ENCODE results near the gene MXI1.

MXI1 gene

GRCh38 chr10:110207011-110207804 lies at the start of gene MXI1:
MXI1 (plus strand) TSS chr10:110207605; CDS start chr10:110207809, 204 bp downstream.
- peaks cover 12% of the 10 kb centered on the region for H3K4me1 ChIP-seq
- H3K36me3 ChIP-seq (replicated peaks): no peaks in the 10 kb centered on the region
- peak; percentile 87 to 90 for DNase-seq (ENCODE audit: low spot score in 2 of 2)
- H3K27me3 ChIP-seq (ENCODE audit: low read depth): no peaks in the 10 kb centered on the region
- no peaks in the 10 kb centered on the region for H3K9me3 ChIP-seq
- in situ Hi-C loops (cut with MboI; ENCODE audit: low sequenced_read_pairs): loop anchor here (5.0 kb wide), 1 partner anchor 55 kb away; no protein-coding TSS in a partner anchor
- H3K4me3 ChIP-seq: peak within 1 kb of the TSS; percentile 65

- no peak for DNase-seq (ENCODE audit: low spot score in 2 of 2)
- Histone ChIP-seq H3K4me1 (peaks cover 8% of the 10 kb centered on the region), H3K9me3 (no peaks in the 10 kb centered on the region), H3K36me3 (replicated peaks) (no peaks in the 10 kb centered on the region), H3K27me3 (ENCODE audit: low read depth) (no peaks in the 10 kb centered on the region), H3K4me3 (no peak overlapping the region)
- in situ Hi-C loops (cut with MboI; ENCODE audit: low sequenced_read_pairs): no loop called here
These were observed 49.1 kb upstream of the MXI1 start for GRCh38 chr10:110158051-110159005.

GRCh38 chr10:110160081-110160480 lies 47.3 kb upstream of the MXI1 start:
- in situ Hi-C loops (cut with MboI; ENCODE audit: low sequenced_read_pairs): no loop called here
- Histone ChIP-seq H3K27me3 (ENCODE audit: low read depth) (no peaks in the 10 kb centered on the region), H3K4me1 (peaks cover 19% of the 10 kb centered on the region), H3K4me3 (no peak overlapping the region), H3K9me3 (no peaks in the 10 kb centered on the region), H3K36me3 (replicated peaks) (no peaks in the 10 kb centered on the region)
- DNase-seq (ENCODE audit: low spot score in 2 of 2): no peak

- Histone ChIP-seq H3K27me3 (ENCODE audit: low read depth) (no peaks in the 10 kb centered on the region), H3K4me3 (no peak overlapping the region), H3K4me1 (peaks cover 19% of the 10 kb centered on the region), H3K36me3 (replicated peaks) (no peaks in the 10 kb centered on the region), H3K9me3 (no peaks in the 10 kb centered on the region)
- in situ Hi-C loops (cut with MboI; ENCODE audit: low sequenced_read_pairs): no loop called here
- DNase-seq (ENCODE audit: low spot score in 2 of 2): no peak
These were observed 46.9 kb upstream of the MXI1 start for GRCh38 chr10:110160522-110160921.

GRCh38 chr10:110162741-110163145 lies 44.7 kb upstream of the MXI1 start:
- no peak for DNase-seq (ENCODE audit: low spot score in 2 of 2)
- Histone ChIP-seq H3K4me3 (no peak overlapping the region), H3K36me3 (replicated peaks) (no peaks in the 10 kb centered on the region), H3K27me3 (ENCODE audit: low read depth) (peaks cover 3% of the 10 kb centered on the region; the same call in 1 of the 2 replicates), H3K9me3 (no peaks in the 10 kb centered on the region), H3K4me1 (peaks cover 19% of the 10 kb centered on the region)
- in situ Hi-C loops (cut with MboI; ENCODE audit: low sequenced_read_pairs): no loop called here

- in situ Hi-C loops (cut with MboI; ENCODE audit: low sequenced_read_pairs): no loop called here
- peak; percentile 47 to 93 for DNase-seq (ENCODE audit: low spot score in 2 of 2)
- Histone ChIP-seq H3K9me3 (no peaks in the 10 kb centered on the region), H3K4me3 (no peak overlapping the region), H3K27me3 (ENCODE audit: low read depth) (peaks cover 8% of the 10 kb centered on the region; the same call in 1 of the 2 replicates), H3K36me3 (replicated peaks) (no peaks in the 10 kb centered on the region), H3K4me1 (peaks cover 19% of the 10 kb centered on the region)
These were observed 44.1 kb upstream of the MXI1 start for GRCh38 chr10:110163192-110163773.

- peak; percentile 39 to 47 for DNase-seq (ENCODE audit: low spot score in 2 of 2)
- in situ Hi-C loops (cut with MboI; ENCODE audit: low sequenced_read_pairs): no loop called here
- H3K27me3 ChIP-seq (ENCODE audit: low read depth): peaks cover 11% of the 10 kb centered on the region; the same call in 1 of the 2 replicates
These were observed 43.6 kb upstream of the MXI1 start for GRCh38 chr10:110163841-110164240.

GRCh38 chr10:110165239-110165638 lies 42.2 kb upstream of the MXI1 start:
- Histone ChIP-seq H3K4me1 (peaks cover 24% of the 10 kb centered on the region), H3K36me3 (replicated peaks) (no peaks in the 10 kb centered on the region), H3K4me3 (no peak overlapping the region), H3K27me3 (ENCODE audit: low read depth) (peaks cover 21% of the 10 kb centered on the region), H3K9me3 (no peaks in the 10 kb centered on the region)
- in situ Hi-C loops (cut with MboI; ENCODE audit: low sequenced_read_pairs): no loop called here
- DNase-seq (ENCODE audit: low spot score in 2 of 2): no peak

More at GRCh38 chr10:110163841-110164240, 43.6 kb upstream of the MXI1 start:
- Histone ChIP-seq H3K9me3 (no peaks in the 10 kb centered on the region), H3K4me1 (peaks cover 19% of the 10 kb centered on the region), H3K4me3 (no peak overlapping the region), H3K36me3 (replicated peaks) (no peaks in the 10 kb centered on the region)

GRCh38 chr10:110167149-110167548 lies 40.3 kb upstream of the MXI1 start:
- Histone ChIP-seq H3K27me3 (ENCODE audit: low read depth) (peaks cover 29% of the 10 kb centered on the region), H3K4me1 (peaks cover 24% of the 10 kb centered on the region)
- in situ Hi-C loops (cut with MboI; ENCODE audit: low sequenced_read_pairs): no loop called here

GRCh38 chr10:110168601-110169481 lies 38.6 kb upstream of the MXI1 start:
- Histone ChIP-seq H3K27me3 (ENCODE audit: low read depth) (peaks cover 31% of the 10 kb centered on the region), H3K36me3 (replicated peaks) (no peaks in the 10 kb centered on the region), H3K9me3 (no peaks in the 10 kb centered on the region), H3K4me3 (no peak overlapping the region), H3K4me1 (peaks cover 14% of the 10 kb centered on the region)
- no peak for DNase-seq (ENCODE audit: low spot score in 2 of 2)
- in situ Hi-C loops (cut with MboI; ENCODE audit: low sequenced_read_pairs): no loop called here

More at GRCh38 chr10:110167149-110167548, 40.3 kb upstream of the MXI1 start:
- Histone ChIP-seq H3K4me3 (no peak overlapping the region), H3K9me3 (no peaks in the 10 kb centered on the region), H3K36me3 (replicated peaks) (no peaks in the 10 kb centered on the region)
- no peak for DNase-seq (ENCODE audit: low spot score in 2 of 2)

- in situ Hi-C loops (cut with MboI; ENCODE audit: low sequenced_read_pairs): no loop called here
- H3K36me3 ChIP-seq (replicated peaks): no peaks in the 10 kb centered on the region
- H3K27me3 ChIP-seq (ENCODE audit: low read depth): peaks cover 31% of the 10 kb centered on the region
- H3K9me3 ChIP-seq: no peaks in the 10 kb centered on the region
- H3K4me1 ChIP-seq: peaks cover 15% of the 10 kb centered on the region
- no peak overlapping the region for H3K4me3 ChIP-seq
- no peak for DNase-seq (ENCODE audit: low spot score in 2 of 2)
These were observed 37.8 kb upstream of the MXI1 start for GRCh38 chr10:110169586-110169985.

- no peak for DNase-seq (ENCODE audit: low spot score in 2 of 2)
- in situ Hi-C loops (cut with MboI; ENCODE audit: low sequenced_read_pairs): no loop called here
- H3K36me3 ChIP-seq (replicated peaks): no peaks in the 10 kb centered on the region
- peaks cover 31% of the 10 kb centered on the region for H3K27me3 ChIP-seq (ENCODE audit: low read depth)
- peaks cover 19% of the 10 kb centered on the region for H3K4me1 ChIP-seq
- H3K4me3 ChIP-seq: no peak overlapping the region
- no peaks in the 10 kb centered on the region for H3K9me3 ChIP-seq
These were observed 37.0 kb upstream of the MXI1 start for GRCh38 chr10:110170142-110170971.

Measured in HAP-1 (cell line).